NCI-H146 (cell line): Measurements from ENCODE around the gene HOXD1.

Experiments used
- DNase-seq: peaks from one replicate; lab custom pipeline; 2025; lab: John Stamatoyannopoulos, UW

Gene HOXD1

DNA sequence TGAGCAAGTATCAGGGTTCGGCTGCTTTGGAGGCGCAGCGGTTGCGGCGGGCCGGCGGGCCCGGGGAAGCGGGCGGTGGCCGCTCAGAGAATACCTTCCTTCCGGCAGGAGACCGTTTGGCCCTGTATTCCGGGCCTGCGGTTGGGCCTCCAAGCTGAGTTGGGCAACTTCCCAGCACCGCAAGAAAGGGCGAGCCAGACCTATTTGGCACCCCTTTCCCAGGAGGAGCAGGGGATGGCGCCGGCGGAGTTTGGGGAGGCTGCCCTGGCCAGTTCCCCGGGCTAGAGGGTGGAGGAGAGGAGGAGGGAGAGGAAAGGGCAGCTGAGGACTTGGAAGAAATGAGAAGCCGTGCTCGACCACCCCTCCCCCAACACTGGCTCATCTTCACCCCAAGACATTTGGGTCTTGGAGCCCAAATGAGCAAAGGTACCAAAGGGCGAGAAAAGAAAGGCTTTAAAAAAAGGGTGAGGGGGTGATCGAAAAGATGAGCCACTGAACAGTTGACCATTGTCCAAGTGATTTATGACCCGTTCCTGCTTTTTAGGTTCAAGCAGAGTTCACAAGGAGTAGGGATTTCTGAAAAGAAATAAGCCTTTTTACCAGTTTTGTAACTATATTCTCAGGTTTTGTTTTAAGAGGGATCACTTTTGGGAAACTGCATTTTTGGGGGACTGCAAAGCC is 23.0 kb upstream of the HOXD1 start:
- DNase-seq, result no peak

DNA sequence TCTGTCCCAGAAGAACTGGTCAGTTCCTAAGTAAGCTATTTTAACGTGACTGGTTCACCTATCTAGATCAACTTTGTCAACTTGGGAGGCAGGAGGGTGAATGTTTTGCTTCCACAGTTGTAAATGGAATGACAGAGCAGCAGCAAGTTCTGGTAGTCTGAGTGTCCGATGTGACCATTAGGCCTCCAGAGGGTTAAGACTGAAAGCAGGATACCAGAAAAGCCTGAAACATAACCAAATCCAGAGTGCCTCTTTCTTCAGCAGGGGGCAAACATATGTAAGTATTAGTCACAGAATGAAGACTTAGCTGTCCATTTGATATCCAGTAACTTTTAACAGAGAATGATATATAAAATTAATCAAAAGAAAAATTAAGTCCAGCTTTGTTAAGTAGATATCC is 22.2 kb upstream of the HOXD1 start:
- DNase-seq, result no peak

DNA sequence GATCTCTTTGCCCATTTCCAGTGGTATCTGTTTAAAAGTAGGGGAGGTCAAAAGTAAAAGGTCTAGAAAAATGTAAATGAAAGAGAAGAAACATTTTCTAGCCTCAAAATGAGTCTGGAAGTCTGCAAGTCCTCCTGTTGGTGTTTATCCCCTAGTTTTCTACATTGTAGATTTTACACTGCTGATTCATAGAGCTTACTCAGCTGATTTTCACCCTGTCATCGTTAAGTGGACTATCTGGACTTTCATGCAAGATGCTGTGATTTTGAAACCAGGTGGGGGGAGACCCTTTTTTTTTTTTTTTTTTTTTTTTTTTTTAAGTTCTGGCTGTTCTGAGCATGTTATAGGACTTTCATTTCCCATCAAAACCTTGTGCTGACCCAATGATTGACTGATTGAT is 21.1 kb upstream of the HOXD1 start:
- DNase-seq, result no peak

DNA sequence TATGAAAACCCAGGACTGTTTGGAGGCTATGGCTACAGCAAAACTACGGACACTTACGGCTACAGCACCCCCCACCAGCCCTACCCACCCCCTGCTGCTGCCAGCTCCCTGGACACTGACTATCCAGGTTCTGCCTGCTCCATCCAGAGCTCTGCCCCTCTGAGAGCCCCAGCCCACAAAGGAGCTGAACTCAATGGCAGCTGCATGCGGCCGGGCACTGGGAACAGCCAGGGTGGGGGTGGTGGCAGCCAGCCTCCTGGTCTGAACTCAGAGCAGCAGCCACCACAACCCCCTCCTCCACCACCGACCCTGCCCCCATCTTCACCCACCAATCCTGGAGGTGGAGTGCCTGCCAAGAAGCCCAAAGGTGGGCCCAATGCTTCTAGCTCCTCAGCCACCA is 19.3 kb upstream of the HOXD1 start:
- DNase-seq, result no peak

DNA sequence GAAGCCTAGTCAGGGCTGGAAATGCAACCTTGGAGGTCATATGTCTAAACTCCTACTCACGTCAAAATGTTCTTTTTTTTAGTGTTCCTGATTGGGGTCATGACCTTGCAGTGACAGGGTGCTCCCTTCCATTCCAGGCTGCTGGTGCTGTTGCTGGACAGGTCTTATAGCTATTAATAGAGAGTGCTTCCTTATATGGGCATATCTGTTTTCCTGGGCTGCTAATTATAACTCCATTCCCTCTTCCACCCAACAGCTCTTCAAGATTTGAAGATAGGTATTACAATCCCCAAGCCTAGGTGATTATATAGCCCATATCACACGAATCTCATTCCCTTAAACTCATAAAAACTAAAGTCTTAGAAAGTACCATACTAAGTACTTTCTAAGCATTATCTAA is 18.8 kb upstream of the HOXD1 start:
- DNase-seq, result no peak

DNA sequence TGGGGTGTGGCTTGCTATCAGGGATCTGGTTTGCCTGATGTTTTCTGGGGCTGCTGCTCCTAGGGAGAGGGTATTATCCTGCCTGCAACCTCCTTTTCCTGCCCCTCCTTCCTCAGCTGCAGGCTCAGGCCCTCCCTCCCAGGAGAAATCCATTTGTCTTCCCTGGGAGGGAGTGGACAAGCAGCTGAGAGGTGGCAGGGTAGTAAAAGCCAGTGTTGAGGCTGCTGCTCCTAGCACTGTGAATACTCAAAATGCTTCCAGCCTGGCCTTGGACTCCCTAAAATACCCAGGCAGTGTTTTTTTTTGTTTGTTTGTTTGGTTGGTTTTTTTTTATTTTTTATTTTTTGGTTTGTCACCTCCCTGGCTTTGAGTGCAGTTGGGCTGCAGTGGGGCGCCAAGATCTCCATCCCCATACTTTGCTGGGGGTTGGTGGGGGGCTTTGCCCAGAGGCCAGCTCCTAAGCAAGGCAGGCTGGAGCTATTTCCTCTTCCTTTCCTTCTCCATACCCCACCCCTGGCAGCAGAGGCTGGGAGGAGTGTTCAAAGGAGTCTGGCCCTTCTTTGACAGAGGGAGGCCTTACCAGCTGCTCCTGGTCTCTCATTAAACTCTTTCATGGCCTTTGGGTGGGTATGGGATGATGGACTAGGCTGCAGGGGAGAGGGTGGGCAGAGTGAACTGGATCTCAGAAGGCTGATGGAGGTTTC is 17.7 kb upstream of the HOXD1 start:
- no peak for DNase-seq

GRCh38 chr2:176171351-176172006 is 17.0 kb upstream of the HOXD1 start:
- no peak for DNase-seq

DNA sequence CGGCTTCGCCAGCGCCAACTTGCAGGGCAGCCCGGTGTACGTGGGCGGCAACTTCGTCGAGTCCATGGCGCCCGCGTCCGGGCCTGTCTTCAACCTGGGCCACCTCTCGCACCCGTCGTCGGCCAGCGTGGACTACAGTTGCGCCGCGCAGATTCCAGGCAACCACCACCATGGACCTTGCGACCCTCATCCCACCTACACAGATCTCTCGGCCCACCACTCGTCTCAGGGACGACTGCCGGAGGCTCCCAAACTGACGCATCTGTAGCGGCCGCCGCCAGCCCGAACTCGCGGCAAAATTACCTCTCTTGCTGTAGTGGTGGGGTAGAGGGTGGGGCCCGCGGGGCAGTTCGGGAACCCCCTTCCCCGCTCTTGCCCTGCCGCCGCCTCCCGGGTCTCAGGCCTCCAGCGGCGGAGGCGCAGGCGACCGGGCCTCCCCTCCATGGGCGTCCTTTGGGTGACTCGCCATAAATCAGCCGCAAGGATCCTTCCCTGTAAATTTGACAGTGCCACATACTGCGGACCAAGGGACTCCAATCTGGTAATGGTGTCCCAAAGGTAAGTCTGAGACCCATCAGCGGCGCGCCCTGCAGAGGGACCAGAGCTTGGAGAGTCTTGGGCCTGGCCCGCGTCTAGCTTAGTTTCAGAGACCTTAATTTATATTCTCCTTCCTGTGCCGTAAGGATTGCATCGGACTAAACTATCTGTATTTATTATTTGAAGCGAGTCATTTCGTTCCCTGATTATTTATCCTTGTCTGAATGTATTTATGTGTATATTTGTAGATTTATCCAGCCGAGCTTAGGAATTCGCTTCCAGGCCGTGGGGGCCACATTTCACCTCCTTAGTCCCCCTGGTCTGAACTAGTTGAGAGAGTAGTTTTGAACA is 16.2 kb upstream of the HOXD1 start:
- DNase-seq, result no peak

DNA sequence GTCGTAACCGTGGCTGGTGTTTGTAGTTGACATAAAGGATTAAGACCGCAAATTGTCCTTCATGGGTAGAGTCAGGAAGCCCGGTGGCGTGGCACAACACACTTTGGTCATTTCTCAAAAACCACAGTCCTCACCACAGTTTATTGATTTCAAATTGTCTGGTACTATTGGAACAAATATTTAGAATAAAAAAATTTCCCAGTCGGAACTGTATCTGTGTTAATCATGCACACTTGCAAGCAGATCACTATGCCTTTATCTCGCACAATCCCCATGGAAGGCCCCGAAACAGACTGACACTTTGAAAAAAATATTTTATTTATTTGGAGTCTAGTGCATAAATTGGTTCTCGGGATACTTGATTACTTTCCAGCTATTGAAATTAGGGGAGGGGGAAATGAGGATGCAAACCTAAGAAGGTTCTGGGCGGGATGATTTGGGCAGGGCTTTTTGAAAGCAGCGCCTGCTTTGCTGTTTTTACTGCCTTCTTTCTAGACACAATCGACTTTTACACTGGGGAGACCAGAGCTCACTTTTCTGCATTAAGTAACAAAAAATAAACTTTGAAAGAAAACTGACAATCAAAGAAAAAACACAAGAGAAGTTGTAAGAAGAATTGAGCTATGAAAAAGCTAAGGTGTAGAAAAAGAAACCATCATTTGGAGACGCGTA is 15.4 kb upstream of the HOXD1 start:
- DNase-seq, result no peak

DNA sequence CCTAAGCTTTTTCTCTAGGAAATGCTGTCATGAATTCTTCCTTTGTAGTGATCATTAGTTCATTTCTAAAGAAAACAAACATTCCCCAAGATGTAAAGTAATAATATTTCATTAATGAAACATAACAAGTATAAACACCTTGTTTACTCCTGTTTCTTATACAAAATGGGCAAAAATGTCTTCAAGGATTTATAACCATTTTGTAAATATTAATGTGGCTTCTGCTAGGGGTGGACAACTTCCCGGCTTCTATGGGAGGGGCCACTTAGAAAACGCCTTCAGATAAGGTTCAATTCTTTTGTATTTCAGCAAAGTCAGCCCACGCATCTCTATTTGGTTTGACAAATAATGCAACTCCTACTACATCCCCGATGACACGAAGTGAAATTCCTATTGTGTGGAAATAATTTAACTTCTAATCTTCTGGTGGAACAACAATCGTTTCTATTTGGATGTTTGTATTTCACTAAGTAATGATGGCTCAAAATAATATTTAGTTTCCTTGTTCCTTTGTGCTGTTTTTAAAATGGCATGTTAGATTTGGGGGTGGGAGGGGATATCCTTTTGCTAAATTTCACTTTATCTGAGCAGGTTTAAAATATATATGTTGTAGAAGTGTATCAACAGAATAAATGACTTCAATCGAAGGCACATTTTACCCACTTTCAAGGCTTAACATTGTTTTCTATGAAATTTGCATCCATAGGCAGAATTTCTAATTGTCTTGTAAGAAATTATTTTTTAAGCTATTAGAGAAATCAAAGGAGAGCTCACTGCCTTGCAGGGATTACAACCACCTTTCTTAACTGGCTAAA is 14.7 kb upstream of the HOXD1 start:
- DNase-seq, result no peak

- DNase-seq, result no peak
Observed at GRCh38 chr2:176174382-176174823, 14.1 kb upstream of the HOXD1 start.

DNA sequence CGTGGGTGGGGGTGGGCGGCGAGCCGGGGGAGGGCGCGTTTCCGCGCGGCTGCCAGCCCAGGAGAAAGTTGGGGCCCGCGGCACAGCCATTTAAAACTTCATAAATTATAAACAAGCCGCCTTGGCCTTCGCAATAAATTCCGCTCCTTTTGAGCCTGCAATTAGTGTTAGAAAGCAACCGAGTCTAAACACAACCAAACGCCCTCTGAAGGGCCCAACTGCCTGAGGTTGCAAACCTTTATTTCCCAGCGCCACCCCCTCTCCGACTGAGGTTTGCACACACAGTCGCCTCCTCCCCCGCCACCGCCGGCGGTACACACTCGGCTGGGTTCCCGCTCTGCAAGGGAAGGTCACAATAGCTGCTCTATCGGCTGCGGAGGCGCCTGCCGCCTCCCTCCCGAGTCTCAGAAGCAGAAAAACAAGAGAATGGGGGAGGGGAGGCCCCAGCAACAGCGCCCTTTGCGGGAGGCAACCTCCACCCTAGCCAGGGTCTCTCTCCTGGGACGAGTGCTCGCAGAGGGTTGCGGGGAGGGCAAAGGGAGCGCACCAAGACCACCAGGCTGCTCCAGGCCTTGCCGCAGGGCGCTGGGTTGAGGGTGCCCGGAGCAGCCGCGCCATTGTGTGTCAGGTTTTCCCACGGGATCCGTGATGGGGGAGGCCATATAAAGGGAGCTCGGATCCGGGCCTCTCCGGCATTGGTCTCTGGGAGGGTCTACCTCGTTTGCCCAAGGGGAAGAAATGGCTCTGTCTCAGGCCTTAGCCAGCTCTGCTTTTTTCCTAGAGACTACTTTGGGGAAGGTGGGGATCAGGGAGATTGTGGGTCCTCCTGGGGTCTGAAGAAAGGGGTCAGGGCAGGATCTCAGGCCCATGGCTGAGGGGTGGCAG is 13.4 kb upstream of the HOXD1 start:
- no peak for DNase-seq

DNA sequence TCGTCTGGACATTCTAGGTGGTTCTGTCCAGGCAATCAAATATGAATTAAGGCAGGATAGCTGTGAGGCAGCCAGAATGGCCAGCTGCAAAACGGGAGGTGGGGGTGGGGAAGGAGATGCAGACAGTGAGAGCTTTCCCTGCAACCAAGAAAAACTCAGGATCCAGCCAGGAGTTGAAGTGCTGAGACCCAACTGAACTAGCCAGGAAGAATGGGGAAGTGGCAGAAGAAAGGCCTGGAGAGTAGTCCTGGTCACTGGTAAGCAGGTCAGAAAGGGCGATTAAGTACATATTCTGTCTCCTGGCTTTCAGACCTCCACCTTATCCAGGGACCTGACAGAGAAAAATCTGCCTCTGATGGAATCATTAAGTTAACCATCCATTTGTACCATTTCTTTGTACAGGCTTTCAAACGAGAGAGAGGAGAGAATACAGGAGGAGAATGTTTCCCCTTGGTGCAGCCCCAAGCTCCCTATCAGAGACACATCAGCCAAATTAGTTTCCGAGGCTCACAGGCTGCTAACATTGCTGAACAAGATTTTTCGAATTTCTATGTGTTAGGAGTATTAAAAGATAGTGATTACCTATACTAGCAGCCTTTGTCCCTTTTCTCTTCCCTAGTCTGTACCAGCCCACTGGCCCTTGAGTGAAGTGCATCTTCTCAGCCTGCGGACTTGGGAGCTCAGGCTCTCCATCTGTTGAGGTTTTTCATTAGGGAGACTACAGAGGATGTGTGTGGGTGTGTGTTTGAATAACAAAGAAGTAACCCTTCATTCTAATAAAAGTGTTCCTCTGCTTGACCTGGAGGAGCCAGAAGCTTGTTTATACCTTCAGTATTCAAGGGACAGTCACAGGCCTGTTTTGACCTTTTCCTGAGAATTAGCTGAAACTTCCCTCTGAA is 12.5 kb upstream of the HOXD1 start:
- DNase-seq, result no peak

DNA sequence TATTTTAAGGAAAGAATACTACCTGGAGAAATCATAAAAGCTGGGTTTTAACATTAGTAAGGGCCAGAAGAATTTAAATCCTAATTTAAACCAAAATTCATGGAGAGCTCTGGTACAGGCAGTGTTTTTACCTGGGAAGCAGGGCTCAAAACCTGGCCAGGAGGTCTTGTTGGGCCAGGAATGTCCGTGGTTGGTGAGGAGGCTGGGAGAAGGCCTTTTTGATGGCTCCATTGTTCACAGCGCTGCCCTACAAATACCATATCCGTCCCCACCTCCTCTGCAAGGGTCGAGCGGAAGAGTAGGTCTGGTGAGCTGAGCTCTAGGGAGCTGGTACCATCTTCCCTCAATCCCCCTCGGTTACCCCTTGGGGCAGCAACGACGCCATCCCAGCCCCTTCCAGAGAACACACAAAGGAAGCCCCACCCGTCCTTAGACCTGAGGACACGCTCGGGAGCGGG is 10.9 kb upstream of the HOXD1 start:
- peak; percentile 73 for DNase-seq

DNA sequence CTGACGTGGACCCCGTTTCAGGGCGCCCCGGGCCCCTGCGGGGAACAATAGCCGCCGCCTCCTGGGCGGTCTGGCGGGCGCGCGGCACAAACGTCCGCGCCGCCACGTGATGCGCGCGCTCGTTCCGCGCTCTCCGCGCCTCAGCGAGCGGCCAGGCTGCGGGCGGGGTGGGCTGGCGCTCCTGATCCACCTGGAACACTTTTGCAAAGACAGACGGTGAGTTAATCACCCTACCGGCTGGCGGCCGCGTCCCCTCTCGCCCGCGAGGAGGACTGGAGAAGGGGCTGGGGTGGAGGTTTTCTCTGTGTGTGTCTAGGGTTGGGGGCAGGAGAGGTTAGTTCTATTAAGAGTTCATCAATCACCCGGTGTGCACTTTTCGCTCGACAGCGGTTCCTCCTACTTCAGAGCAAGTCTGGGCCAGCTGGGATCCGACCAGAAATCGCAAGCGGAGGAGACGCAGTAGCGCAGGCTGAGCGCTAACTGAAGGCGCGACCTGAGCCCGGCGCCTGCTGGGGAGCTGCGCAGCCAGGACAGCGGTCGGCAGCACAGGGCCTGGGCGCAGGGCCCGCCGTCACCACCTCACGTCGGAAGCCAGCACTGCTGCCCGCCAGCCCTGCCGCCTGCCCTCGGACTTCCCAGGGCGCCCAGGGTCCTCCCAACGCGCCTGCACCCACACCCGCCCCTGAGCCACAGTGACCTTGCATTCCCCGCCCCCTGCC is 10.3 kb upstream of the HOXD1 start:
- DNase-seq, result peak; percentile 69

DNA sequence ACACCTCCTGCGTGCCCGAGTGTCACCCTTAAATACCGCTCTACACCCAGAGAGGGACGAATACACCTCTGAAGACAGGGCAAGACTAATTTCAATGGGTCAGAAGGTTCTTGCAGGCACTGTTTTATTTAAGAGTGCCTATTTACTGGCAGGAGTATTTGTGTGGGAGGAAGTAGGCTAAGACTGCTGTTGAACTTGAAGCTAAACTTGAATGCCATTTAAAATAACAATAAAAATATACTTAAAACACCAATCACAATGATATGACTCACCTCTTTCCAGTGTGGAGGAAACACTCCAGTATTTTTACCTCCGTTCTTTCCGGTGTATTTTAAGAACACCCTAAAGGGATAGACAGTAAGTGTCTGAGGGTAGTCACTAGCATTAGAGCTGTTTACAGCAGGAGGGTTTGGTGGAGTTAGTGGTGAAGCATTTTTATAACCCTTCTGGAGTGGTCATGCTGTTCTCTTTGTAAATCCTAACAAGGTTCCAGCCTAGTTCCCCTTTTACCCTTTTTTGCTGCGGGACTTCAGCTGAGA is 9.6 kb upstream of the HOXD1 start:
- DNase-seq, result no peak

DNA sequence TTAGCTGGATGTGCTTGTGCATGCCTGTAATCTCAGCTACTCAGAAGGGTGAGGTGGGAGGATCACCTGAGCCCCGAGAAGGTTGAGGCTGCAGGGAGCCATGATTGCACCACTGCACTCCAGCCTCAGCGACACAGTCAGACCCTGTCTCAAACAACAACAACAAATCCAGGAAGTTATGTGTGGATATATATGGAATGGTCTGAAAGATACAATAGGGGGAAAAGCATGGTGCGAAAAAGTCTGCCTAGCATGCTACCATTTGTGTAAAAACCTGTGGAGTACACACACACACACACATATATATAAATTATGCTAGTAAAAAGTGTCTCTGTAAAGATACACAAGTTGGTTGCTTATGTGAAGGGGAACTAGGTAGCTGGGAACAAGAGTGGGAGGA is 6.9 kb upstream of the HOXD1 start:
- no peak for DNase-seq

- no peak for DNase-seq
Observed at GRCh38 chr2:176182671-176183070, 5.8 kb upstream of the HOXD1 start.
